Anterior cingulate cortex (tissue), 58 donors: ENCODE results near the gene CLEC20A.

ENCODE experiments used
- DNase-seq, 58 donors: peaks; one replicate each; lab custom pipeline; 2025; lab: John Stamatoyannopoulos, UW

The CLEC20A gene

GRCh38 chr1:178434360-178434759 lies 62.4 kb downstream of the CLEC20A start:
- DNase-seq: no peak
